ENCODE results near the gene ELF1.
"Not testable (repeated sequence)": the region's sequence is repeated elsewhere in the genome, so short reads cannot be mapped to it uniquely, and the experiment has no call there.

DNA sequence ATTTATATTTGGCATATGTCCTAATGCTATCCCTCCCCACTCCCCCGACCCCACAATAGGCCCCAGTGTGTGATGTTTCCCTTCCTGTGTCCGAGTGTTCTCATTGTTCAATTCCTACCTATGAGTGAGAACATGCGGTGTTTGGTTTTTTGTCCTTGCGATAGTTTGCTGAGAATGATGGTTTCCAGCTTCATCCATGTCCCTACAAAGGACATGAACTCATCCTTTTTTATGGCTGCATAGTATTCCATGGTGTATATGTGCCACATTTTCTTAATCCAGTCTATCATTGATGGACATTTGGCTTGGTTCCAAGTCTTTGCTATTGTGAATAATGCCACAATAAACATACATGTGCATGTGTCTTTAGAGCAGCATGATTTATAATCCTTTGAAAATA, 23.3 kb upstream of the ELF1 start:
- not testable (repeated sequence) for TF ChIP-seq EZH2 (IDR thresholded peaks at IDR 0.05); POLR2AphosphoS5 (IDR thresholded peaks at IDR 0.05; ENCODE audit: borderline replicate concordance, low read depth, low read length); FOXP2 (optimal IDR thresholded peaks at IDR 0.05; ENCODE audit: control extremely low read depth, extremely low read length, insufficient read depth)
